Effector memory CD4-positive, alpha-beta T cell (primary cell): ENCODE results near the gene CD274.

Experiments used
- DNase-seq, 3 donors: peaks; one replicate each; pipeline ENCODE4 v3.0.0-alpha.2; 2020
- H3K27ac ChIP-seq: 2 replicates; pipeline ENCODE4 v1.7.0; 2013; ENCODE audit warnings: mild to moderate bottlenecking, low read length, moderate library complexity; ENCODE audit not compliant: insufficient read depth, poor library complexity, severe bottlenecking
- H3K27me3 ChIP-seq: replicated peaks from 2 replicates; pipeline ENCODE4 v1.7.0; 2013; ENCODE audit warnings: mild to moderate bottlenecking, low read length; ENCODE audit not compliant: insufficient read depth, control insufficient read depth, poor library complexity, severe bottlenecking
- H3K36me3 ChIP-seq: 2 replicates; pipeline ENCODE4 v1.7.0; 2013; ENCODE audit warnings: mild to moderate bottlenecking, low read length, moderate library complexity; ENCODE audit not compliant: control insufficient read depth, insufficient read depth
- H3K4me1 ChIP-seq: 2 replicates; pipeline ENCODE4 v1.7.0; 2013; ENCODE audit warnings: low read length, mild to moderate bottlenecking; ENCODE audit not compliant: control insufficient read depth, insufficient read depth, poor library complexity, severe bottlenecking
- H3K4me3 ChIP-seq: 2 replicates; pipeline ENCODE4 v1.7.0; 2013; ENCODE audit warnings: low read length, low read depth, mild to moderate bottlenecking; ENCODE audit not compliant: insufficient read depth, poor library complexity, severe bottlenecking
- H3K9me3 ChIP-seq: 2 replicates; pipeline ENCODE4 v1.7.0; 2013; ENCODE audit warnings: mild to moderate bottlenecking, low read length, moderate library complexity; ENCODE audit not compliant: control insufficient read depth
- total RNA-seq, 3 donors: gene quantifications; one replicate each; lab custom pipeline; 2026; lab: John Stamatoyannopoulos, UW

Gene CD274
- total RNA-seq = 9.9 to 15.1 (median 13.0) reads per million in 3 donors

DNA sequence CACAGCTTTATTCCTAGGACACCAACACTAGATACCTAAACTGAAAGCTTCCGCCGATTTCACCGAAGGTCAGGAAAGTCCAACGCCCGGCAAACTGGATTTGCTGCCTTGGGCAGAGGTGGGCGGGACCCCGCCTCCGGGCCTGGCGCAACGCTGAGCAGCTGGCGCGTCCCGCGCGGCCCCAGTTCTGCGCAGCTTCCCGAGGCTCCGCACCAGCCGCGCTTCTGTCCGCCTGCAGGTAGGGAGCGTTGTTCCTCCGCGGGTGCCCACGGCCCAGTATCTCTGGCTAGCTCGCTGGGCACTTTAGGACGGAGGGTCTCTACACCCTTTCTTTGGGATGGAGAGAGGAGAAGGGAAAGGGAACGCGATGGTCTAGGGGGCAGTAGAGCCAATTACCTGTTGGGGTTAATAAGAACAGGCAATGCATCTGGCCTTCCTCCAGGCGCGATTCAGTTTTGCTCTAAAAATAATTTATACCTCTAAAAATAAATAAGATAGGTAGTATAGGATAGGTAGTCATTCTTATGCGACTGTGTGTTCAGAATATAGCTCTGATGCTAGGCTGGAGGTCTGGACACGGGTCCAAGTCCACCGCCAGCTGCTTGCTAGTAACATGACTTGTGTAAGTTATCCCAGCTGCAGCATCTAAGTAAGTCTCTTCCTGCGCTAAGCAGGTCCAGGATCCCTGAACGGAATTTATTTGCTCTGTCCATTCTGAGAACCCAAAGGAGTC lies at the start of gene CD274:
TSS of gene CD274 (plus strand) at position 184 of the 733 bp plus-strand sequence. CDS start 5,572 bp downstream, outside the sequence.
- peak within 1 kb of the TSS; percentile 65 for H3K4me3 ChIP-seq
- H3K36me3 ChIP-seq = no peaks in the 10 kb centered on the region
- H3K27ac ChIP-seq = peak within 1 kb of the TSS; percentile 92
- H3K4me1 ChIP-seq = peaks cover 28% of the 10 kb centered on the region
- peak; percentile 63 to 77 (median 66) for DNase-seq
- no peaks in the 10 kb centered on the region for H3K27me3 ChIP-seq
- no peaks in the 10 kb centered on the region for H3K9me3 ChIP-seq

DNA sequence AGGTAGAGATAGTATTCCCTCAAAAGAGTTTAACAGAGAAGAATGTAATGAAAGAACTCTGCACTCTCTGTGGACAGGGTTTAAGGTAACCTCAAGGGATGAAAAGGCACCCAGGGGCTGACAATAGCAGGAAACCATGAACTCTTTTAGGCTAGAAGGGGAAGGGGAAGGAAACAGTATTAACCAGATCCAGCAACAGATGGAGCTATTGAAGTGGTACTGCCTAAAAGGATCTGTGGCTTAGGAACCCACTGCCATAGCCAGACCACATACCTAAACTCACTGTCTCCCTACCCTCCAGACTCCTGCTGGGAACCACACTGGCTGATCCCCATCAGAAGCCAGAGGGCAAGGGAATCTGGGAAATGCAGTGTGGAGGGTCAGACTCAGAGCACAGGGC lies 48.1 kb upstream of the CD274 start:
- Histone ChIP-seq H3K27me3 (no peaks in the 10 kb centered on the region), H3K4me1 (peaks cover 6% of the 10 kb centered on the region), H3K27ac (no peak overlapping the region), H3K4me3 (no peak overlapping the region), H3K36me3 (no peaks in the 10 kb centered on the region), H3K9me3 (no peaks in the 10 kb centered on the region)
- no peak for DNase-seq

GRCh38 chr9:5408596-5408995 lies 41.7 kb upstream of the CD274 start:
- Histone ChIP-seq H3K4me3 (no peak overlapping the region), H3K9me3 (peaks cover 8% of the 10 kb centered on the region), H3K27me3 (no peaks in the 10 kb centered on the region), H3K27ac (no peak overlapping the region), H3K36me3 (peaks cover 2% of the 10 kb centered on the region), H3K4me1 (no peaks in the 10 kb centered on the region)
- no peak for DNase-seq

GRCh38 chr9:5416953-5417352 lies 33.4 kb upstream of the CD274 start:
- Histone ChIP-seq H3K27me3 (no peaks in the 10 kb centered on the region), H3K4me1 (no peaks in the 10 kb centered on the region), H3K4me3 (no peak overlapping the region), H3K36me3 (no peaks in the 10 kb centered on the region), H3K9me3 (no peaks in the 10 kb centered on the region), H3K27ac (no peak overlapping the region)
- no peak for DNase-seq

- Histone ChIP-seq H3K4me1 (no peaks in the 10 kb centered on the region), H3K36me3 (no peaks in the 10 kb centered on the region), H3K4me3 (no peak overlapping the region), H3K9me3 (no peaks in the 10 kb centered on the region), H3K27ac (no peak overlapping the region), H3K27me3 (no peaks in the 10 kb centered on the region)
- no peak for DNase-seq
Measured at GRCh38 chr9:5418481-5418880, 31.9 kb upstream of the CD274 start.

- Histone ChIP-seq H3K36me3 (no peaks in the 10 kb centered on the region), H3K4me1 (no peaks in the 10 kb centered on the region), H3K27me3 (no peaks in the 10 kb centered on the region), H3K9me3 (no peaks in the 10 kb centered on the region), H3K4me3 (no peak overlapping the region), H3K27ac (no peak overlapping the region)
- DNase-seq = no peak
Measured at GRCh38 chr9:5419987-5420386, 30.4 kb upstream of the CD274 start.

- H3K9me3 ChIP-seq = no peaks in the 10 kb centered on the region
- no peak overlapping the region for H3K4me3 ChIP-seq
- H3K27me3 ChIP-seq = no peaks in the 10 kb centered on the region
- no peak for DNase-seq
- H3K36me3 ChIP-seq = no peaks in the 10 kb centered on the region
- no peaks in the 10 kb centered on the region for H3K4me1 ChIP-seq
- H3K27ac ChIP-seq = no peak overlapping the region
Measured at GRCh38 chr9:5421163-5421562, 29.2 kb upstream of the CD274 start.

GRCh38 chr9:5422276-5422675 lies 28.1 kb upstream of the CD274 start:
- no peaks in the 10 kb centered on the region for H3K9me3 ChIP-seq
- no peaks in the 10 kb centered on the region for H3K4me1 ChIP-seq
- no peaks in the 10 kb centered on the region for H3K27me3 ChIP-seq
- no peaks in the 10 kb centered on the region for H3K36me3 ChIP-seq
- no peak overlapping the region for H3K27ac ChIP-seq
- DNase-seq = no peak
- H3K4me3 ChIP-seq = no peak overlapping the region

GRCh38 chr9:5425006-5425628 lies 25.2 kb upstream of the CD274 start:
- Histone ChIP-seq H3K9me3 (no peaks in the 10 kb centered on the region), H3K27ac (no peak overlapping the region), H3K4me3 (no peak overlapping the region), H3K4me1 (no peaks in the 10 kb centered on the region), H3K27me3 (no peaks in the 10 kb centered on the region), H3K36me3 (no peaks in the 10 kb centered on the region)
- DNase-seq = no peak

- Histone ChIP-seq H3K27me3 (no peaks in the 10 kb centered on the region), H3K27ac (no peak overlapping the region), H3K4me3 (no peak overlapping the region), H3K4me1 (no peaks in the 10 kb centered on the region), H3K9me3 (no peaks in the 10 kb centered on the region), H3K36me3 (peaks cover 1% of the 10 kb centered on the region)
- no peak for DNase-seq
Measured at GRCh38 chr9:5427005-5427404, 23.3 kb upstream of the CD274 start.
